Measurements from ENCODE around the gene AP1G1. TPM values are rescaled to one million over a fixed set of nuclear protein-coding genes. Genes with fewer than 3 reads are reported as not detected.

The AP1G1 gene
- total RNA-seq, 1 experiment from 2014 or later = 95.6 TPM

DNA sequence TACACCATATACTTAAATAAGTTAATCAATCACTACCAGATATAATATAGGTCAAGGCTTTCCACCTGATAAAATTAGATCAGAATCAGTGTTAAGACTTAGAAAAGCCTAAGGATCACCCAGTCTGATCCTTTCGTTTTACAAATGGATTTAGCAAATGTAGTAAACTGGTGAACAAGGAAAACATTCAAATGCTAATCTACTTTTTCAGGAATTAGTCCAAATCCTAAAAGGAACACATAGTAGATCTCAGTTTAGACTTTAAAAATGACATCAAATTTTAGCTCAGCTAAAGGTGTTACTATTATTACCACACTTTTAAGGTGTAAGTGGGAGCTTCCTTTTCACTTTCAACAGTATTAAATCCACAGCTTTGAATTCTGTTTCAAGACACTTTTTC, 96.1 kb downstream of the AP1G1 start:
- Histone ChIP-seq H3K27me3 (replicated peaks; ENCODE audit: insufficient read depth, low read depth, low read length, poor library complexity) (no peaks in the 10 kb centered on the region), H3K4me3 (ENCODE audit: low read depth, low read length, poor library complexity, severe bottlenecking) (no peak overlapping the region), H3K36me3 (ENCODE audit: insufficient read depth, low read length, poor library complexity, severe bottlenecking) (peaks cover 8% of the 10 kb centered on the region), H3K9me3 (ENCODE audit: low read depth, low read length, poor library complexity, severe bottlenecking) (no peaks in the 10 kb centered on the region), H3K4me1 (ENCODE audit: insufficient read depth, low read length, poor library complexity, severe bottlenecking) (peaks cover 37% of the 10 kb centered on the region), H3K27ac (ENCODE audit: low read depth, low read length, poor library complexity, severe bottlenecking) (peak overlapping the region; percentile 17)
- ChIA-PET CTCF (no interaction called here), POLR2A (ENCODE audit: low non-redundant PET) (no interaction called here)
- no peak for DNase-seq (ENCODE audit: low spot score)
- intact Hi-C loops (cut with micrococcal nuclease; ENCODE audit: unreplicated experiment) = no loop called here
- TF ChIP-seq EZH2 (IDR thresholded peaks at IDR 0.05; ENCODE audit: borderline replicate concordance, low read depth, low read length, poor library complexity, severe bottlenecking) = no peak
- TF ChIP-seq, protein P1, sequence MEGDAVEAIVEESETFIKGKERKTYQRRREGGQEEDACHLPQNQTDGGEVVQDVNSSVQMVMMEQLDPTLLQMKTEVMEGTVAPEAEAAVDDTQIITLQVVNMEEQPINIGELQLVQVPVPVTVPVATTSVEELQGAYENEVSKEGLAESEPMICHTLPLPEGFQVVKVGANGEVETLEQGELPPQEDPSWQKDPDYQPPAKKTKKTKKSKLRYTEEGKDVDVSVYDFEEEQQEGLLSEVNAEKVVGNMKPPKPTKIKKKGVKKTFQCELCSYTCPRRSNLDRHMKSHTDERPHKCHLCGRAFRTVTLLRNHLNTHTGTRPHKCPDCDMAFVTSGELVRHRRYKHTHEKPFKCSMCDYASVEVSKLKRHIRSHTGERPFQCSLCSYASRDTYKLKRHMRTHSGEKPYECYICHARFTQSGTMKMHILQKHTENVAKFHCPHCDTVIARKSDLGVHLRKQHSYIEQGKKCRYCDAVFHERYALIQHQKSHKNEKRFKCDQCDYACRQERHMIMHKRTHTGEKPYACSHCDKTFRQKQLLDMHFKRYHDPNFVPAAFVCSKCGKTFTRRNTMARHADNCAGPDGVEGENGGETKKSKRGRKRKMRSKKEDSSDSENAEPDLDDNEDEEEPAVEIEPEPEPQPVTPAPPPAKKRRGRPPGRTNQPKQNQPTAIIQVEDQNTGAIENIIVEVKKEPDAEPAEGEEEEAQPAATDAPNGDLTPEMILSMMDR (conservative IDR thresholded peaks at IDR 0.05; ENCODE audit: low read depth, low read length) = no peak
- no TSS peak for BruUV-seq (replicated peaks)

DNA sequence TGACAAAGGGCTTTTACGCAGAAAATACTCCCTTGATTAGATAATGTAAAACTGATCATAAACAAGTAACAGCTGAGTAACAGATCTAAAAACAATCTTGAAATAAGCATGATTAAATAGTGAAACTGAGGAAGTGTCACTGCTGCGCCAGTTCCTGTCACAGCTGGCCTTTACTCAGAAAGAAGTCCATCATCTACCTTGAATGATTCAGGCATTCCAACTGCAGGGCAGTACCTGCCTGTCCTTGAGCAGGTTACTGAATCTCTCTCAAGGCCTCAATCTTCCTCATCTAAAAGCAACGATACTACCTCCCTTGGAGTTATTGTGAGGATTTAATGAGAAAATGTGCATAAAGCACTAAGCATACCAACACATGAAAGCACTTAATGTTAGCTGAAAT, 96.8 kb downstream of the AP1G1 start:
- intact Hi-C loops (cut with micrococcal nuclease; ENCODE audit: unreplicated experiment) = no loop called here
- ChIA-PET CTCF (no interaction called here), POLR2A (ENCODE audit: low non-redundant PET) (no interaction called here)
- no peak for TF ChIP-seq EZH2 (IDR thresholded peaks at IDR 0.05; ENCODE audit: borderline replicate concordance, low read depth, low read length, poor library complexity, severe bottlenecking)
- TF ChIP-seq, protein P1 (conservative IDR thresholded peaks at IDR 0.05; ENCODE audit: low read depth, low read length) = no peak
- peaks cover 41% of the 10 kb centered on the region for H3K4me1 ChIP-seq (ENCODE audit: insufficient read depth, low read length, poor library complexity, severe bottlenecking)
- no peak overlapping the region for H3K4me3 ChIP-seq (ENCODE audit: low read depth, low read length, poor library complexity, severe bottlenecking)
- DNase-seq (ENCODE audit: low spot score) = no peak
- no peaks in the 10 kb centered on the region for H3K27me3 ChIP-seq (replicated peaks; ENCODE audit: insufficient read depth, low read depth, low read length, poor library complexity)
- no peak overlapping the region for H3K27ac ChIP-seq (ENCODE audit: low read depth, low read length, poor library complexity, severe bottlenecking)
- peaks cover 8% of the 10 kb centered on the region for H3K36me3 ChIP-seq (ENCODE audit: insufficient read depth, low read length, poor library complexity, severe bottlenecking)
- H3K9me3 ChIP-seq (ENCODE audit: low read depth, low read length, poor library complexity, severe bottlenecking) = no peaks in the 10 kb centered on the region
- no TSS peak for BruUV-seq (replicated peaks)

- BruUV-seq (replicated peaks) = no TSS peak
- intact Hi-C loops (cut with micrococcal nuclease; ENCODE audit: unreplicated experiment) = no loop called here
These were observed 99.3 kb downstream of the AP1G1 start for GRCh38 chr16:71709229-71709781.

More at GRCh38 chr16:71709229-71709781, 99.3 kb downstream of the AP1G1 start:
- no peak for TF ChIP-seq EZH2 (IDR thresholded peaks at IDR 0.05; ENCODE audit: borderline replicate concordance, low read depth, low read length, poor library complexity, severe bottlenecking)
- TF ChIP-seq, protein P1 (conservative IDR thresholded peaks at IDR 0.05; ENCODE audit: low read depth, low read length) = no peak
- DNase-seq (ENCODE audit: low spot score) = peak; percentile 48
- H3K27me3 ChIP-seq (replicated peaks; ENCODE audit: insufficient read depth, low read depth, low read length, poor library complexity) = no peaks in the 10 kb centered on the region
- no peak overlapping the region for H3K4me3 ChIP-seq (ENCODE audit: low read depth, low read length, poor library complexity, severe bottlenecking)
- no peaks in the 10 kb centered on the region for H3K9me3 ChIP-seq (ENCODE audit: low read depth, low read length, poor library complexity, severe bottlenecking)
- peaks cover 6% of the 10 kb centered on the region for H3K36me3 ChIP-seq (ENCODE audit: insufficient read depth, low read length, poor library complexity, severe bottlenecking)
- peaks cover 41% of the 10 kb centered on the region for H3K4me1 ChIP-seq (ENCODE audit: insufficient read depth, low read length, poor library complexity, severe bottlenecking)
- POLR2A ChIA-PET (ENCODE audit: low non-redundant PET) = no interaction called here
- CTCF ChIA-PET = no interaction called here
- peak overlapping the region; percentile 21 for H3K27ac ChIP-seq (ENCODE audit: low read depth, low read length, poor library complexity, severe bottlenecking)

Measured in A673 (cell line).